ENCODE measurements around the gene RAB40C.

Gene RAB40C

DNA sequence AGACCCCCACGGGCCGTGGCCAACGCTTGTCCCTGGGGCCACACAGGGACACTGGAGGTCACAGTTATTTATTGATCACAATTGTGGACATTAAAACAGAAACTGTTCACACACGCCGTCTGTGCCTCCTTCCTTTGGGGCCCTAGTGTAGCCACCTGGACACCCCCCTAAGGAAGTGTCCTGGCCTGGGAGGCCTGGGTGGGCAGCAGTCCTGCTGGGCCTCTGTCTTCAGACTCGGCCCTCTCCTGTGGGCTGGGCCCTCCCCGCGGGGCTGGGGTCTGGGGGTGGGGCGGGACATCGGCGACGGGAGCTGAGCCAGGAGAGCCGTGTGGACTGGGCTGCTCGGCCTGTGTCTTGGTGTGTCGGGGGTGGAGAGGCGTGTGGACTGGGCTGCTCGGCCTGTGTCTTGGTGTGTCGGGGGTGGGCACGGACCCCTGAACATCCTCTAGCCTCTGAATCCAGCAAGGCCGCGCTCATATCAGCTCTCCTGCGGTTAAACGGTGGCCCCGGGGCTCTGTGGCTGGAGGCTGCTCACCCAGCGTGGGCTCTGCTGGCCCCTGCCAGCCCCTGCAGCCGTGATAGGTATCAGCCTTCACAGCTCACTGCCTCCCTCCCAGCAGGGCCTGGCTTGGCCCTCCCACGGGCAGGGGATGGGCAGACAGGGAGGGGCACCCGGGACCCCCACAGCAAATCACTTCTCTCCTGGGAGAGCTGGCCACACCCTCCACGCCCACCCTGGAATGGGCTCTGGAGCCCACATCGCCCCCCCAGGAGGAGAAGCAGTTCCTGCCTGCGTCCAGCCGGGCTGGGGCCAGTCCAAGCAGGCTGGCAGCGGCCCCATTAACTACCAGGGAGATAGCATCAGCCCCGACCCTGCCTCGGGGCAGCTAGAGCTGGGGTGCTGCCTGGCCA lies 24.2 kb upstream of the RAB40C start:
- Histone ChIP-seq H3K4me1 (ENCODE audit: insufficient read depth, low read length) (peaks cover 35% of the 10 kb centered on the region), H3K27ac (ENCODE audit: low read length) (no peak overlapping the region), H4K20me1 (ENCODE audit: insufficient read depth, low read length) (0 out of 2 replicates have a peak, but pooled peaks cover 1% of the 10 kb centered on the region), H3K9me3 (ENCODE audit: insufficient read depth, low read length, severe bottlenecking) (no peaks in the 10 kb centered on the region), H3K9ac (ENCODE audit: low read depth, low read length) (peak overlapping the region; percentile 36; the same call in 1 of the 2 replicates), H3K4me2 (ENCODE audit: insufficient read depth, low read length) (no peak overlapping the region), H3K27me3 (ENCODE audit: insufficient read depth, low read length, poor library complexity) (no peaks in the 10 kb centered on the region), H3K79me2 (ENCODE audit: insufficient read depth, low read length) (peaks cover 18% of the 10 kb centered on the region), H3K4me3 (ENCODE audit: low read depth in 1 of 2, low read length in 2 of 2) (no peak overlapping the region), H2AFZ (ENCODE audit: low read depth, low read length) (no peak overlapping the region), H3K36me3 (ENCODE audit: insufficient read depth, low read length) (no peaks in the 10 kb centered on the region)
- ATAC-seq (ENCODE audit: insufficient read depth, low read depth), result no peak
- TF ChIP-seq CTCF (IDR thresholded peaks at IDR 0.05; ENCODE audit: borderline replicate concordance, extremely low read depth, low read length, poor library complexity, severe bottlenecking) (no peak), EZH2 (IDR thresholded peaks at IDR 0.05; ENCODE audit: borderline replicate concordance, low read depth, low read length, severe bottlenecking) (no peak)
- DNase-seq, result no peak

GRCh38 chr16:566475-567372 lies 23.1 kb upstream of the RAB40C start, which contains the start of gene NHLRC4:
NHLRC4 (plus strand) TSS chr16:567005; CDS start chr16:568048, 1,043 bp downstream.
- Histone ChIP-seq H3K9me3 (ENCODE audit: insufficient read depth, low read length, severe bottlenecking) (no peaks in the 10 kb centered on the region), H3K79me2 (ENCODE audit: insufficient read depth, low read length) (peaks cover 28% of the 10 kb centered on the region), H3K27me3 (ENCODE audit: insufficient read depth, low read length, poor library complexity) (no peaks in the 10 kb centered on the region), H2AFZ (ENCODE audit: low read depth, low read length) (peak within 1 kb of the TSS; percentile 59), H3K4me3 (ENCODE audit: low read depth in 1 of 2, low read length in 2 of 2) (peak within 1 kb of the TSS in 1 of 2 experiments; percentile 9; a peak in 1 of 4 replicates), H3K4me2 (ENCODE audit: insufficient read depth, low read length) (peak within 1 kb of the TSS; percentile 43), H4K20me1 (ENCODE audit: insufficient read depth, low read length) (peaks cover 11% of the 10 kb centered on the region; the same call in 1 of the 2 replicates), H3K27ac (ENCODE audit: low read length) (peak within 1 kb of the TSS; percentile 54), H3K4me1 (ENCODE audit: insufficient read depth, low read length) (peaks cover 44% of the 10 kb centered on the region), H3K36me3 (ENCODE audit: insufficient read depth, low read length) (peaks cover under 1% of the 10 kb centered on the region; the same call in 1 of the 2 replicates), H3K9ac (ENCODE audit: low read depth, low read length) (peak within 1 kb of the TSS; percentile 36)
- ATAC-seq (ENCODE audit: insufficient read depth, low read depth) (peak; percentile 49), DNase-seq (peak; percentile 71)
- TF ChIP-seq EZH2 (IDR thresholded peaks at IDR 0.05; ENCODE audit: borderline replicate concordance, low read depth, low read length, severe bottlenecking) (no peak), CTCF (IDR thresholded peaks at IDR 0.05; ENCODE audit: borderline replicate concordance, extremely low read depth, low read length, poor library complexity, severe bottlenecking) (no peak)

- H4K20me1 ChIP-seq (ENCODE audit: insufficient read depth, low read length), result peaks cover 18% of the 10 kb centered on the region; the same call in 1 of the 2 replicates
- H3K79me2 ChIP-seq (ENCODE audit: insufficient read depth, low read length), result peaks cover 37% of the 10 kb centered on the region
- H3K36me3 ChIP-seq (ENCODE audit: insufficient read depth, low read length), result peaks cover 9% of the 10 kb centered on the region
- H3K4me3 ChIP-seq (ENCODE audit: low read depth in 1 of 2, low read length in 2 of 2), result no peak overlapping the region; a peak in 1 of 4 replicates
- H3K9me3 ChIP-seq (ENCODE audit: insufficient read depth, low read length, severe bottlenecking), result no peaks in the 10 kb centered on the region
- ATAC-seq (ENCODE audit: insufficient read depth, low read depth) (no peak), DNase-seq (no peak)
- H3K27ac ChIP-seq (ENCODE audit: low read length), result peak overlapping the region; percentile 54
- no peaks in the 10 kb centered on the region for H3K27me3 ChIP-seq (ENCODE audit: insufficient read depth, low read length, poor library complexity)
- TF ChIP-seq CTCF (IDR thresholded peaks at IDR 0.05; ENCODE audit: borderline replicate concordance, extremely low read depth, low read length, poor library complexity, severe bottlenecking), result no peak
- peak overlapping the region; percentile 43 for H3K4me2 ChIP-seq (ENCODE audit: insufficient read depth, low read length)
- peak overlapping the region; percentile 59 for H2AFZ ChIP-seq (ENCODE audit: low read depth, low read length)
- peaks cover 49% of the 10 kb centered on the region for H3K4me1 ChIP-seq (ENCODE audit: insufficient read depth, low read length)
- H3K9ac ChIP-seq (ENCODE audit: low read depth, low read length), result peak overlapping the region; percentile 36
These were observed 22.3 kb upstream of the RAB40C start for GRCh38 chr16:567373-568256.

Measured in DND-41 (cell line).